Suprapubic skin (tissue), 2 donors: ENCODE data around the gene RBFA.

Experiments used
- EP300 ChIP-seq: sonication (generic); formaldehyde crosslinking; IDR thresholded peaks from one replicate; pipeline ENCODE4 v1.6.1; 2017; ENCODE audit warnings: antibody characterized with exemption
- POLR2A ChIP-seq, 2 donors: fragments of 450-650 bp; IDR thresholded peaks; one replicate each; pipeline ENCODE4 v1.6.1; 2017; ENCODE audit warnings: antibody characterized with exemption in 2 of 2, mild to moderate bottlenecking in 2 of 2, moderate library complexity in 2 of 2

DNA sequence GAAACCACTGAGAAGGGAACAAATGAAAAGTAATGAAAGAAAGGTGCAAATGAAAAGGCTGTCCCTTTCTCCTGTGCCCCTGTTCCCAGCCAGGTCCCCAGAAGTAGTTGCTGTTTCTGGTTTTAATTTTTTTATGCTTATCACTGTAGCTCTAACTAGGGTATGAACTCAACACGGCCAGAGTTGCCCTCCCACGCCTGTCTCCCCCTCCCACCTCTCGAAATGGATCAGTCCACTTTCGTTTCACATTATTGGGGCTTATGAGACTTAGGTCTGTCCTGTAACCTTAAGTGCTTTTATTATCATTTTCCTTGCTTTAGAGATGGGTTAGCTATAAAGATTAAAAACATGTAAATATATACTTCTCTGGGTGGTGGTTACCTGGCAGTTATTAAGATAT lies 8.6 kb downstream of the RBFA start:
- TF ChIP-seq POLR2A (IDR thresholded peaks at IDR 0.05) = no peak
- no peak for TF ChIP-seq EP300
